Stimulated activated naive CD8-positive, alpha-beta T cell treated with anti-CD3 and anti-CD28 coated beads, Interleukin-15, Interleukin-2, amounts not matched to agents 100 U/mL and 50 U/mL, for 24 hours (primary cell): ENCODE results near the gene DPH1.
A peak's percentile ranks its signal among the peaks of the same experiment; 100 is the strongest.
"Not testable (repeated sequence)": the region's sequence is repeated elsewhere in the genome, so short reads cannot be mapped to it uniquely, and the experiment has no call there.

Experiments used
- ATAC-seq: fragments of 150-1000 bp; cut with Tn5 transposase; one replicate; pipeline ENCODE4 v1.10.0; 2021
- DNase-seq: peaks from one replicate; pipeline ENCODE4 v3.0.0; 2021

DPH1 gene

GRCh38 chr17:2029911-2030778, at the start of gene DPH1:
TSS of gene DPH1 (plus strand) at chr17:2030153. CDS start at chr17:2030170, 17 bp downstream.
- peak; percentile 90 for DNase-seq
- peak; percentile 91 for ATAC-seq

GRCh38 chr17:1980665-1981250, 49.2 kb upstream of the DPH1 start:
- DNase-seq (no peak), ATAC-seq (no peak)

- not testable (repeated sequence) for DNase-seq, ATAC-seq
These were observed 47.1 kb upstream of the DPH1 start for GRCh38 chr17:1982793-1983366.

GRCh38 chr17:1985093-1985492, 44.9 kb upstream of the DPH1 start:
- no peak for DNase-seq
- no peak for ATAC-seq

- no peak for DNase-seq
- no peak for ATAC-seq
These were observed 44.3 kb upstream of the DPH1 start for GRCh38 chr17:1985686-1986085.

GRCh38 chr17:1986783-1987451, 43.0 kb upstream of the DPH1 start:
- ATAC-seq (no peak), DNase-seq (no peak)

- no peak for DNase-seq
- no peak for ATAC-seq
These were observed 40.8 kb upstream of the DPH1 start for GRCh38 chr17:1989135-1989534.

GRCh38 chr17:1992541-1992940, 37.4 kb upstream of the DPH1 start:
- ATAC-seq: no peak

GRCh38 chr17:1994707-1995106, 35.2 kb upstream of the DPH1 start:
- ATAC-seq: no peak
- no peak for DNase-seq

More at GRCh38 chr17:1992541-1992940, 37.4 kb upstream of the DPH1 start:
- no peak for DNase-seq

- no peak for ATAC-seq
- no peak for DNase-seq
These were observed 34.5 kb upstream of the DPH1 start for GRCh38 chr17:1995321-1995892.

- ATAC-seq: no peak
These were observed 33.8 kb upstream of the DPH1 start for GRCh38 chr17:1995907-1996799.

GRCh38 chr17:1996800-1997288, 33.1 kb upstream of the DPH1 start:
- DNase-seq (no peak), ATAC-seq (no peak)

More at GRCh38 chr17:1995907-1996799, 33.8 kb upstream of the DPH1 start:
- no peak for DNase-seq

GRCh38 chr17:1997289-1997926, 32.5 kb upstream of the DPH1 start:
- ATAC-seq: no peak
- no peak for DNase-seq

- no peak for DNase-seq
- ATAC-seq: no peak
These were observed 31.8 kb upstream of the DPH1 start for GRCh38 chr17:1997927-1998742.

GRCh38 chr17:1999557-2000251, 30.2 kb upstream of the DPH1 start:
- peak; percentile 38 for ATAC-seq
- DNase-seq: no peak

GRCh38 chr17:2002767-2003329, 27.1 kb upstream of the DPH1 start:
- ATAC-seq: no peak
- no peak for DNase-seq

- ATAC-seq: no peak
- DNase-seq: no peak
These were observed 26.4 kb upstream of the DPH1 start for GRCh38 chr17:2003525-2003924.

- ATAC-seq: no peak
- no peak for DNase-seq
These were observed 25.5 kb upstream of the DPH1 start for GRCh38 chr17:2004435-2004952.
